Stimulated activated CD4-positive, alpha-beta T cell treated with anti-CD3 and anti-CD28 coated beads, Interleukin-2, amount 100 ng/mL, for 4 hours (primary cell): ENCODE measurements around the gene XRCC1.
"Not testable (repeated sequence)": the region's sequence is repeated elsewhere in the genome, so short reads cannot be mapped to it uniquely, and the experiment has no call there.

Experiments used
- DNase-seq: peaks from one replicate; pipeline ENCODE4 v3.0.0-alpha.2; 2020; ENCODE audit warnings: low read depth

Gene XRCC1

DNA sequence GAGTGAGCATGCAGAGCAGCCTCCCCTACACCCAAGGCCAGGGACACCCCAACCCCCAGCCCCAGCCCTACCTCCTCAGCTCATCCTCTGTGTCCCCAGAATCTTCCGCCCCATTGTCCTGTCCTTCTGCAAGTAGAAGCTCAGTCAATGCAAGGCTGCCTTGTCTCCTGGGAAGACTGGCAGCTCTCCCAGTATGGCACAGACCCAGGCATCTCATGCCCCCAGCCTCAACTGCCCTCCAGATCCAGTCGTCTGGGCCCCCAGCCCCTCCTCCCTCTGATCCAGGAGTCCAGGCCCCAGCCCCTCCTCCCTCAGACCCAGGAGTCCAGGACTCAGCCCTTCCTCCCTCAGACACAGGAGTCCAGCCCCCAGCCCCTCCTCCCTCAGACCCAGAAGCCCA, 29.3 kb downstream of the XRCC1 start:
- no peak for DNase-seq

DNA sequence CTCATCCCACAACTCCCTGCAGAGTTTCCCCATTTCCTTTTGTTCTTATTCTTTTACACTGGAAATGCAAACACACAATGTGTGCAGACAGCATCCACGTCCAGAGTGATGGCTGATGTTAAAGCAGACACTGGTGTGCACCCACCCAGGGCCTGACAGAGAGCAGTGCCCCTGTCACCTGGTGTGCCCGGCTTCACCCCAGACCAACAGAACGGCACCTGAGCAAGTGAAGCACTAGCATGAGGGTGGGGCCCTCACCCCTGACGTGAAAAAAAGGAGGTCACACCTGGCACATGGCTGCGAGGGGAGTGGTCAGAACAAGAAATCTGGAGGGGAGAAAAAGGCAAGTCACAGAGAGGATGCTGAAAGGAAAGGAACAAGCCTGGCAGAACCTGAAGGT, 30.1 kb downstream of the XRCC1 start:
- no peak for DNase-seq

DNA sequence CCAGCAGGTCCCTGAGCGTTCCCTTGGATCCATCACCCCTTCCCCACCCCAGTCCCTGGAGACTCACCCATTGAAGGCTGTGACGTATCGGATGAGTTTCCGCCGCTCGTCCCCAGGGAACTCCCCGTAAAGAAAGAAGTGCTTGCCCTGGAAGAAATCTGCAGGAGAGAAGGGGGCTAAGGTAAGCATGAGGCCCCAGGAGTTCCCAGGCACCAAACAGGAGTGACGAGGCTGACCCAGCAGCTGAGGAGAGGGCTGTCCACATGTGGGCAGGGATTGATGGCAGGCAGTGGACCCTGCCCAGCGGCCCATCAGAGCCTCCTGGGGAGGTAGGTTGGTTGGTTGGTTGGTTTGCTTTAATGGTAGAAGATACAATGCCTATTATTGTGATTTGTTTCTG, 31.2 kb downstream of the XRCC1 start:
- DNase-seq = no peak

GRCh38 chr19:43541920-43542650, 33.2 kb downstream of the XRCC1 start:
- DNase-seq = no peak

- DNase-seq = no peak
These were observed 34.9 kb downstream of the XRCC1 start for GRCh38 chr19:43540381-43540780.

GRCh38 chr19:43538922-43539321, 36.4 kb downstream of the XRCC1 start:
- no peak for DNase-seq

- no peak for DNase-seq
These were observed 40.2 kb downstream of the XRCC1 start for GRCh38 chr19:43534816-43535761.

GRCh38 chr19:43534305-43534815, 41.0 kb downstream of the XRCC1 start:
- no peak for DNase-seq

DNA sequence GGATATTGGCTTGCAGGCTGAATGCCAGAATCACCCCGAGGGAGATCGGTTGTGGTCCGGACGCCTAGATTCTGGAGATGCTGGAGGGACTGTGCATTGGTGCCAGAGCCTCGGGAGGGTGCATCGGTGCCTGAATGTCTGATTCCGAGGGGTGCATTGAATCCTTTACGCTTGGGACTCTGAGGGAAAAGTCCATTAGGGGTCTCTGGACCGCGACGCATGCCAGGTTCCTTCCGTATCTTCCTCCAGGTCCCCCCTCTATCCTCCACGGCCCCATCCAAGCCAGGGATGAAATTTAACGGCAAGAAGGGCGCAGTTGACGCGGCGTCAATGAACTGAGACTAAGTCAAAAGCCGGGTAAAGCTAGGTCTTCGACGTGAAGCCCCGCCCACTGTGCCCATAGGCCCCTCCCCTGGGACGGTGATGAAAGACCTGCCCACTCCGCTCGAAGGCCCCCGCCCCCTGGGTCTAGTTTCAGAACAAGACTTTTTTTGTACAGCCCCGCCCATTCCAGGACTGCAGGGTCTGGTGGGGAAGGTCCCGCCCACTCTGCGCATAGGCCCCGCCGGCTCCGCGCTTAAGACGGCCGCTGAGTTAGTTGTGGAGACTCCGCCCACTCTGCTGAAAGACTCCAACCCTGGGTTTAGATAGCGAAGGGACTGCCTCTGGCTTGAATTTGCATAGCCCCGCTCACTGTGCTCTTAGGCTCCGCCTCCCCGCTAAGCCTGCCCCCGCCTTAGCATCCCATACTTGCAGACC, 41.6 kb downstream of the XRCC1 start:
- peak; percentile 91 for DNase-seq

DNA sequence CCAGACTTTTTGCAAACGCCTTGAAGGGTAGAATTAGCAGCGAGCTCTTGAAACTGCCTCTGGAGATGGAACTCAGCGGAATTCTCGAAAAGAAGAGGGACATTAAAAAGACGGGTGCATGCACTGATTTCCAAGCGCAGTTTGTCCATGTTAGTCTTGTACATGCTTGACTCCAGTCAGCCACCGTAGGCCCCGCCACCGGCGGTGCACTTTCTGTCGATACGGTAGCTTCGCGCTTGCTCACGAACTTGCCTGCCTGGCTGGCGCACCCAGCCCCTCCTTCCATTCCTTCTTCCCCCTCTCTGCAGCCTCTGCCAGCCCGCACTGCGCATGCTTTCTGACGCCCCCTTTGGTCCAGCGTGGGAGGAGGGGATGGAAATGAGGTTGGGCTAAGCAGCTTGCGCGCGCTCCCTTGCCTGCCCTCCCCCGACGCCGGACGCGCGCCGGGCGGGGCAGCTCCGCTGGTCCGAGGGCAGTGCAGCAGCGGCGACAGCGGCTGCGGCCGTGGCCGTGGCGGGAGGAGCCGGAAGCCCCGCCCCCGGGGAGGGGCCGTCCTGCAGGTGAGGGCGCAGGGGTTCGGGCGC, 42.3 kb downstream of the XRCC1 start, which contains the start of gene ZNF575:
Gene ZNF575, plus strand, starts transcription at position 227 of the 584 bp plus-strand sequence. CDS start 1,235 bp downstream, outside the sequence.
- DNase-seq = peak; percentile 82

DNA sequence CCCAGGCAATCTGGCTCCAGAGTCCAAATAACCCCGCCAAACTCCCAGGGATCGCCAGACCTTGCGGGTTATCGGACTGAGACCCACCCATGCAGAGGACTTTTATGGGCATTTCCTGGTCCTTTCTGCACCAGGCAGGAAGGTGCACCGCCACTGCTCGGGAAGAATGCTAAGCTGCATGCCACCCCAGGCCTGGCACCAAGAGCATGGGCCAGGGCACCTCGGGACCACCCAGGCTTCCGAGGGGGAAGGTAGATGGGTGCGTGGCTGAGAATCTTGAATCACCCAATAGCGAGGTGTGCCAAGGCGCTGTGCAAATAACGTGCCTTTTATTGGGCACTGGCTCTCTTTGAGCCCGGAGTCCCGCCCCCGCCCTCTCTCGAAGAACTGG, 42.8 kb downstream of the XRCC1 start:
- no peak for DNase-seq

GRCh38 chr19:43527860-43528622, 47.3 kb downstream of the XRCC1 start:
- no peak for DNase-seq

DNA sequence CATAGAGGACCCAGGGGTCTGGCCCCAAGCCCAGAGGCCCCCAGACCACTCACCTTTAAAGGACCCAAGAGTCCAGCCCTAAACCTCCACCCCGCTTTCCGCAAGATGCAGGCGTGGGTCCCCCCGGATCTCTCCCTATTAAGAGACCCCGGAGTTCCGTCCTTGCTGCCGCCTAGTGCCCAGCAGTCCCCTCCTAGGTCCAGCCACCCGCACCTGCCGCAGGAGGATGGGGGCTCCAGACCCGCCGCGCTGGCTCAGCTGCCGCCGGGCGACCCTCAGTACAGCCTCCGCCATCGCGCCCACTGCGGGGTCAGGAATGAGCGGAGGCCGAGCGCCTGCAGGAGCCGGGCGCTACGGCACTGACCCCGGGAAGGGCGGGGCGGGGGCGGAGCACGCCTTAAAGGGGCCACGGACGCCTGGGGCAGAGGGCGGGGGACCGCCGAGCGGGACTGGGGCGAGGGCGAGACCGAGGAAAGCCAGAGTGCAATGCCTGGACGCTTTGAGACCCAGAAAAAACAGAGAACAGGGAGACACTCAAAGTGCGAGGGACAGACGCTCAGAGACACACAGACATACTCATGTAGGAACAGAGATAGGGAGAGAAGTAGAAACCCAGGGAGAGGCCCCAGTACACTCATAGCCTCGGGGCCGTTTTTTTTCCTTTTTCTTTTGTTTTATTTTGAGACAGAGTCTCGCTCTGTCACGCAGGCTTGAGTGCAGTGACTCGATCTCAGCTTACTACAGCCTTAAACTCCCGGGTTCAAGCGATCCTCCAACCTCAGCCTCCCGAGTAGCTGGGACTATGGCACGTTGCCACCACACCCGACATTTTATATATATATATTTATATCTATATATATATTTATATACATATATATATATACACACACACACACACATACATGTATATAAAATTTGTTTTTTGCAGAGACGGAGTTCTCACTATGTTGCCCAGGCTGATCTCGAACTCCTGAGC, 48.2 kb downstream of the XRCC1 start, which contains the start of gene ETHE1:
Gene ETHE1, minus strand, starts transcription at position 318 of the 976 bp plus-strand sequence. Its CDS starts 24 bp downstream, at position 294.
- DNase-seq = peak; percentile 48

- DNase-seq = no peak
These were observed 49.2 kb downstream of the XRCC1 start for GRCh38 chr19:43525836-43526771.

DNA sequence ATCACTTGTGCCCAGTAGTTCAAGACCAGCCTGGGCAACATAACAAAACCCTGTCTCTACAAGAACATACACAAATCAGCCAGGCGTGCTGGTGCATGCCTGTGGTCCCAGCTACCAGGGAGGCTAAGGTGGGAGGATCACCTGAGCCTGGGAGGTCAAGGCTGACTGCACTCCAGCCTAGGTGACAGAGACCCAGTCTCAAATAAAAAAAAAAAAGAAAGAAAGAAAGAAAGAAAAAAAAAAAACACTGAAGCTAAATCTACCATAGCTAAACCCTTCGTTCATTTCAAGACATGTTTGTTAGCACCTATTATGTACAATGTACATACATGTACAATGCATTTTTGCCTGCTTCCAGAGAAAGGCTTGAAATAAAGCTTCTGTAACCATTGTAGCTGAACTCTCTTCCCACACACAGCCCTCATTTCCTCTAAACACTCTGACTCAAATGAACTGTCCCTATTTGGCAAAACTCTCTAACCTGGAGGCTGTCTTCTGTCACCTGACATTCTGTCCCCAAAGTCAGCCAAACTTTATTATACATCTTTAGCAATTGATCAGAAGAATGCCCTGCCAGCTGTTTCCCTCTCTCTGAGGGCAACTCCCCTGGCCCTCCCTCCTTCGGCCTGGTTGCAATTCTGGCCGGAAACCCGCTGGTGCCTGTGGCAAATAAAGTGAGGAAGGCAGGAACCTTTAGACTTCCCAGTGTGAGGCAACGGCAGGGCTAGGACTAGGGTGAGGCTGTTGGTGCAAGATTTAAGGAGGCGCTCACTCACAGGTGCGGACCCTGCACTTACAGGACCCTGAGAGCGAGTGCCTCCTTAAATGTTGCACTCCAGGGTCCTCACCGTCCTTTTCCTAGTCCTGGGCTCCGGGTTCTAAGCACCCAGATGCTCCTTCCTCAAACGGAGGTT, 50.1 kb downstream of the XRCC1 start:
- DNase-seq = no peak

DNA sequence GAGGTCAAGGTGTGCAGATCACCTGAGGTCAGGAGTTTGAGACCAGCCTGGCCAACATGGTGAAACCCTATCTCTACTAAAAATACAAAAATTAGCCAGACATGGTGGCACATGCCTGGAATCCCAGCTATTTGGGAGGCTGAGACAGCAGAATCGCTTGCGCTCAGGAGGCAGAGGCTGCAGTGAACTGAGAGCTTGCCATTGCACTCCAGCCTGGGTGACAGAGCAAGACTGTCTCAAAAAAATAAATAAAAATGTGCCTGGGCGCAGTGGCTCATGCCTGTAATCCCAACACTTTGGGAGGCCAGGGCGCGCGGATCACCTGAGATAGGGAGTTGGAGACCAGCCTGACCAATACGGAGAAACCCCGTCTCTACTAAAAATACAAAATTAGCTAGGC, 51.6 kb downstream of the XRCC1 start:
- not testable (repeated sequence) for DNase-seq

GRCh38 chr19:43522929-43523328, 52.4 kb downstream of the XRCC1 start:
- no peak for DNase-seq
